GM12865 (cell line): Measurements from ENCODE around the gene PRR14.
A peak's percentile ranks its signal among the peaks of the same experiment; 100 is the strongest.

Source experiments
- DNase-seq: peaks from one replicate; pipeline ENCODE4 v3.0.0; 2010; ENCODE audit warnings: low read depth
- H3K4me3 ChIP-seq: 2 replicates; pipeline ENCODE4 v1.5.1; 2011; ENCODE audit warnings: mild to moderate bottlenecking, low read depth, low read length, control low read depth
- CTCF ChIP-seq: IDR thresholded peaks from 2 replicates; pipeline ENCODE4 v1.5.1; 2011; ENCODE audit warnings: low read length, control low read depth, low read depth, inconsistent platforms; ENCODE audit not compliant: insufficient read depth; ENCODE audit errors: missing control alignments

The PRR14 gene

GRCh38 chr16:30656388-30656787, 5.6 kb downstream of the PRR14 start:
- no peak overlapping the region for H3K4me3 ChIP-seq
- no peak for TF ChIP-seq CTCF
- DNase-seq, result no peak

- TF ChIP-seq CTCF, result no peak
- H3K4me3 ChIP-seq, result peak overlapping the region; percentile 60
- no peak for DNase-seq
These were observed 6.5 kb downstream of the PRR14 start for GRCh38 chr16:30656974-30657865.

- peak within 1 kb of the TSS; percentile 60 for H3K4me3 ChIP-seq
- TF ChIP-seq CTCF, result peak; percentile 78
- DNase-seq, result peak; percentile 100
These were observed 7.3 kb downstream of the PRR14 start, which contains the start of gene FBRS for GRCh38 chr16:30657866-30658730. Gene FBRS, plus strand, starts transcription at chr16:30658431. Its CDS starts 1,088 bp downstream, at chr16:30659519.

GRCh38 chr16:30658731-30659506, 8.2 kb downstream of the PRR14 start:
- DNase-seq, result peak; percentile 99
- H3K4me3 ChIP-seq, result peak overlapping the region; percentile 58
- peak; percentile 20 for TF ChIP-seq CTCF

GRCh38 chr16:30659507-30660423, 9.0 kb downstream of the PRR14 start:
- TF ChIP-seq CTCF, result peak; percentile 11
- peak overlapping the region; percentile 64 for H3K4me3 ChIP-seq
- DNase-seq, result peak; percentile 66
